Right lobe of liver (tissue), 6 donors: Measurements from ENCODE around the gene ANKRD24. TPM values are rescaled to one million over a fixed set of nuclear protein-coding genes. Genes with fewer than 3 reads are reported as not detected.
"Not testable (repeated sequence)": the region's sequence is repeated elsewhere in the genome, so short reads cannot be mapped to it uniquely, and the experiment has no call there.

Experiments used
- ATAC-seq, 4 donors: fragments of 200-7000 bp; cut with Tn5 transposase; one replicate each; pipeline ENCODE4 v1.9.1; 2020; ENCODE audit warnings: mild to moderate bottlenecking in 4 of 4, moderate library complexity in 4 of 4
- DNase-seq, 3 donors: peaks; one replicate each; pipeline ENCODE4 v3.0.0-alpha.2; 2020
- H3K27ac ChIP-seq, 3 donors: fragments of 200-600 bp; one replicate each; pipeline ENCODE4 v1.8.0; 2022
- H3K27me3 ChIP-seq, 2 donors: fragments of 200-600 bp; one replicate each; pipeline ENCODE4 v1.8.0; 2022
- H3K36me3 ChIP-seq, 4 donors: fragments of 200-600 bp; sonication (generic) in 1 of 4; one replicate each; pipeline versions ENCODE4 v1.5.1 to v1.8.0; 2017 to 2022; ENCODE audit warnings: control low read depth in 1 of 4
- H3K4me1 ChIP-seq, 4 donors: fragments of 200-600 bp; sonication (generic) in 1 of 4; one replicate each; pipeline versions ENCODE4 v1.5.1 to v1.8.0; 2017 to 2022; ENCODE audit warnings: control low read depth in 1 of 4
- H3K4me3 ChIP-seq, 3 donors: fragments of 200-600 bp; one replicate each; pipeline ENCODE4 v1.8.0; 2022
- H3K9me3 ChIP-seq, 4 donors: fragments of 200-600 bp; sonication (generic) in 1 of 4; one replicate each; pipeline versions ENCODE4 v1.5.1 to v1.8.0; 2017 to 2022; ENCODE audit warnings: control low read depth in 1 of 4
- CTCF ChIP-seq, 4 donors: fragments of 200-600 bp in 3 of 4; fragments of 450-650 bp in 1 of 4; IDR thresholded peaks; one replicate each; pipeline versions ENCODE4 v1.5.1 to v1.8.0; 2016 to 2022; ENCODE audit warnings: antibody characterized with exemption in 4 of 4, mild to moderate bottlenecking in 2 of 4
- POLR2A ChIP-seq: fragments of 450-650 bp; IDR thresholded peaks from one replicate; pipeline ENCODE4 v1.6.1; 2017; ENCODE audit warnings: antibody characterized with exemption, mild to moderate bottlenecking
- WGBS: methylation state at CpG from one replicate; pipeline ENCODE4 v1.1.6; 2018; ENCODE audit warnings: low coverage, low lambda C conversion rate; ENCODE audit not compliant: insufficient coverage; ENCODE audit errors: missing lambda C conversion rate; 5-methylcytosine and 5-hydroxymethylcytosine counted together
- intact Hi-C, 2 donors: fragments of 100-400 bp; cut with DNase I; formaldehyde crosslinking; loops; one replicate each; pipeline versions ENCODE4 v1.11.2 to v1.14.1; 2022
- total RNA-seq, 6 experiments: library from RNA; depleted of rRNA in 2 of 6; stranded (reverse); fragments of >200 nt in 2 of 6; fragmentation: NEBNext Ultra II Directional in 3 of 6; extraction: Animal tissue kit (Norgen Biotek cat#: 25700) in 3 of 6; gene quantifications; one replicate each; pipeline versions ENCODE4 v1.1.0 to v1.2.4, GENCODE V29; 2016 to 2023
- donor health status: DM: no; HTN: yes; CAD: no.
- donor health status: DM: no; HTN: no; CAD: no.
- donor health status: DM: no; HTN: no; CAD: no.
- donor health status: DM: no; HTN: yes; CAD: no.
- donor health status: DM: no; HTN: yes; CAD: no.

Gene ANKRD24
- total RNA-seq, 6 experiments from 2014 or later = 1.2 to 4.8 (median 2.7) TPM

GRCh38 chr19:4225885-4226284, 43.4 kb downstream of the ANKRD24 start:
- TF ChIP-seq CTCF (IDR thresholded peaks at IDR 0.05) (no peak), POLR2A (no peak)
- no peak overlapping the region for H3K27ac ChIP-seq
- H3K4me3 ChIP-seq = no peak overlapping the region
- 65% methylated on average over 5 of the region's 8 CpGs for WGBS
- no peaks in the 10 kb centered on the region for H3K27me3 ChIP-seq
- no peaks in the 10 kb centered on the region for H3K4me1 ChIP-seq
- DNase-seq (no peak), ATAC-seq (no peak)
- intact Hi-C loops = no loop called here
- H3K9me3 ChIP-seq = no peaks in the 10 kb centered on the region
- no peaks in the 10 kb centered on the region for H3K36me3 ChIP-seq

- intact Hi-C loops = no loop called here
- no peak overlapping the region for H3K4me3 ChIP-seq
Measured at GRCh38 chr19:4227771-4228170, 45.3 kb downstream of the ANKRD24 start.

GRCh38 chr19:4228765-4229178, 46.3 kb downstream of the ANKRD24 start:
- Histone ChIP-seq H3K27ac (no peak overlapping the region), H3K4me1 (no peaks in the 10 kb centered on the region), H3K36me3 (no peaks in the 10 kb centered on the region), H3K9me3 (no peaks in the 10 kb centered on the region), H3K27me3 (no peaks in the 10 kb centered on the region), H3K4me3 (no peak overlapping the region)
- DNase-seq (no peak), ATAC-seq (no peak)
- TF ChIP-seq POLR2A (no peak), CTCF (IDR thresholded peaks at IDR 0.05) (no peak)
- 52% methylated on average over 2 of the region's 2 CpGs for WGBS
- intact Hi-C loops = no loop called here

More at GRCh38 chr19:4227771-4228170, 45.3 kb downstream of the ANKRD24 start:
- no peak for DNase-seq
- no peak for TF ChIP-seq POLR2A
- no peak for TF ChIP-seq CTCF (IDR thresholded peaks at IDR 0.05)
- Histone ChIP-seq H3K9me3 (no peaks in the 10 kb centered on the region), H3K4me1 (no peaks in the 10 kb centered on the region), H3K27ac (no peak overlapping the region), H3K36me3 (no peaks in the 10 kb centered on the region), H3K27me3 (no peaks in the 10 kb centered on the region)
- no peak for ATAC-seq

- Histone ChIP-seq H3K36me3 (no peaks in the 10 kb centered on the region), H3K27me3 (no peaks in the 10 kb centered on the region), H3K4me1 (no peaks in the 10 kb centered on the region), H3K27ac (no peak within 1 kb of the TSS), H3K4me3 (peak within 1 kb of the TSS in 1 of 3 donors; percentile 9), H3K9me3 (no peaks in the 10 kb centered on the region)
- DNase-seq (peak in 1 of 3 donors; percentile 46), ATAC-seq (peak; percentile 56 to 74 (median 72))
- WGBS = 14% methylated on average over 16 of the region's 19 CpGs
- intact Hi-C loops = no loop called here
- TF ChIP-seq CTCF (IDR thresholded peaks at IDR 0.05) (no peak), POLR2A (no peak)
Measured at GRCh38 chr19:4229179-4229931, 46.9 kb downstream of the ANKRD24 start, which contains the start of gene EBI3. Gene EBI3, plus strand, starts transcription at chr19:4229523. Its CDS starts 28 bp downstream, at chr19:4229551.

GRCh38 chr19:4230237-4230636, 47.7 kb downstream of the ANKRD24 start:
- H3K27me3 ChIP-seq, H3K4me3 ChIP-seq, intact Hi-C loops, H3K9me3 ChIP-seq, DNase-seq, H3K27ac ChIP-seq, H3K4me1 ChIP-seq, H3K36me3 ChIP-seq, ATAC-seq: not testable (repeated sequence)
- WGBS = 50% methylated on average over 2 of the region's 6 CpGs

- H3K27ac ChIP-seq, H3K4me3 ChIP-seq, H3K4me1 ChIP-seq, intact Hi-C loops, H3K36me3 ChIP-seq, H3K27me3 ChIP-seq, ATAC-seq, DNase-seq, H3K9me3 ChIP-seq: not testable (repeated sequence)
- WGBS = 84% methylated on average over 5 of the region's 6 CpGs
Measured at GRCh38 chr19:4231521-4231920, 49.0 kb downstream of the ANKRD24 start.

- H3K4me1 ChIP-seq, H3K36me3 ChIP-seq, ATAC-seq, intact Hi-C loops, H3K4me3 ChIP-seq, H3K27ac ChIP-seq, H3K27me3 ChIP-seq, DNase-seq, H3K9me3 ChIP-seq: not testable (repeated sequence)
- 77% methylated on average over 4 of the region's 5 CpGs for WGBS
Measured at GRCh38 chr19:4232139-4232538, 49.6 kb downstream of the ANKRD24 start.
